LNCAP (cell line): ENCODE results near the gene ANTKMT.

Experiments used
- TF ChIP-seq, protein P1 (sequence below): fragments of 450-650 bp; IDR thresholded peaks from 2 replicates; pipeline ENCODE4 v1.5.1; 2017; ENCODE audit warnings: mild to moderate bottlenecking

ANTKMT gene

GRCh38 chr16:741986-742629, 21.2 kb downstream of the ANTKMT start:
- TF ChIP-seq, protein P1, sequence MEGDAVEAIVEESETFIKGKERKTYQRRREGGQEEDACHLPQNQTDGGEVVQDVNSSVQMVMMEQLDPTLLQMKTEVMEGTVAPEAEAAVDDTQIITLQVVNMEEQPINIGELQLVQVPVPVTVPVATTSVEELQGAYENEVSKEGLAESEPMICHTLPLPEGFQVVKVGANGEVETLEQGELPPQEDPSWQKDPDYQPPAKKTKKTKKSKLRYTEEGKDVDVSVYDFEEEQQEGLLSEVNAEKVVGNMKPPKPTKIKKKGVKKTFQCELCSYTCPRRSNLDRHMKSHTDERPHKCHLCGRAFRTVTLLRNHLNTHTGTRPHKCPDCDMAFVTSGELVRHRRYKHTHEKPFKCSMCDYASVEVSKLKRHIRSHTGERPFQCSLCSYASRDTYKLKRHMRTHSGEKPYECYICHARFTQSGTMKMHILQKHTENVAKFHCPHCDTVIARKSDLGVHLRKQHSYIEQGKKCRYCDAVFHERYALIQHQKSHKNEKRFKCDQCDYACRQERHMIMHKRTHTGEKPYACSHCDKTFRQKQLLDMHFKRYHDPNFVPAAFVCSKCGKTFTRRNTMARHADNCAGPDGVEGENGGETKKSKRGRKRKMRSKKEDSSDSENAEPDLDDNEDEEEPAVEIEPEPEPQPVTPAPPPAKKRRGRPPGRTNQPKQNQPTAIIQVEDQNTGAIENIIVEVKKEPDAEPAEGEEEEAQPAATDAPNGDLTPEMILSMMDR = no peak

DNA sequence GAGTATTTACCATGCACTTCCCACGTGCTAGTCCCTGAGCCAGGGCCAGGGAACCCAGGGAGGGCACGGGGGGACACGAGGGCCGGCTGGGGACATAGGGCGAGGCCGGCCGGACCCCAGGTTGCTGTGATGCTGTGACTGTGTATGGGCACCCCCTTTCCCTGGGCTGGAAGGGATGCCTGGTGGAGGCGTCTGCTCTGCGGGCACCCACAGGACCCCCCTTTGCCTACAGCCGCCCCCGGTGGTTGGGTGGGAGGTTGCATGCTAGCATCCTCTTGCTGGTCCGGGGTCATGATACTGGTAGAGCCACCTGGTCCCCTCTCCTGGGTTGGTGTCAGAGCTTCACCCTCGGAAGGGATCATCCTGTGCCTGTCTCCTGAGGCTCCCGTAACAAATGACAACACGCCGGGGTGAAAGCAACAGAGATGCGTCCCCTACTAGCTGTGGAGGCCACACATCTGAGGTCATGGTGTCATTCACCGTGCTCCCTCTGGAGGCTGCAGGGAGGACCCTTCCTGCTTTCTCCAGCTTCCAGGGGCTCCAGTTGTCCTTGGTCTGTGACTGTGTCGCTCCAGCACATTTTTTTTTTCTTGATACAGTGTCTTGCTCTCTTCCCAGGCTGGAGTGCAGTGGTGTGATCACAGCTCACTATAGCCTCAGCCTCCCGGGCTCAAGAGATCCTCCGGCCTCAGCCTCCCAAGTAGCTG, 23.0 kb downstream of the ANTKMT start:
- TF ChIP-seq, protein P1 = no peak

- TF ChIP-seq, protein P1 = no peak
Observed at GRCh38 chr16:745739-746138, 24.8 kb downstream of the ANTKMT start.

GRCh38 chr16:746637-747036, 25.7 kb downstream of the ANTKMT start:
- TF ChIP-seq, protein P1 = no peak

DNA sequence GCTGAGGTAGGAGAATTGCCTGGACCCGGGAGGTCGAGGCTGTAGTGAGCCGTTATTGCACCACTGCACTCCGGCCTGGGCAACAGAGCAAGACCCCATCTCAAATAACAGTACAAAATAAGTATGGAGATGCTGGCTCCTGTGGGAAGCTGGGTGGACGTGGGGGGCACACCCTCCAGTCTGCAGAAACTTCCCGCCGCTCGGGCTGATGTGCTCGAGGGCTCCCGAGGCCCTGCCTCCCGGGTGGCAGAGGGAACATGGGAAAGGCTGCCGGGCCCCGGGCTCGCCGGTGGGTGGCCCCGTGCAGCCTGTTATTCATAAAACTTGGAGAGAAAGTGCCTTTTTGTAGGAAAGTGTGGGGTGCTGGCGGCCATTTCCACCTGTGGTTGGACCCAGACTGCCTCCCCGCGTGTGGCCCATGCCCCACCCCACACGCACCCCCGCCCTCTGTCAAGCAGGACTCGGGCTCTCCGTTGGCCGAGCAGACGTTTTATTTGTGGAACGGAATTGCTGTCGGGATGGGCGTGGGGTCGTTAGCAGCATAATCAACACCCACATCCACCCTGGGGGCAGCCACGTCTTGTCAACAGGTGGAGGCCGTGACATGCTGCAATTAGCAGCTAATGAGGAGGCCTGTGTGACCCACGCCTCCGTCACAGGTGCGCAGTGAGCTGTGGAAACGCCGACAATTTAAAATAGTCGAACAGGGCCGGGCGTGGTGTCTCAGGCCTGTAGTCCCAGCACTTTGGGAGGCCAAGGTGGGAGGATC, 27.2 kb downstream of the ANTKMT start:
- TF ChIP-seq, protein P1 = no peak

DNA sequence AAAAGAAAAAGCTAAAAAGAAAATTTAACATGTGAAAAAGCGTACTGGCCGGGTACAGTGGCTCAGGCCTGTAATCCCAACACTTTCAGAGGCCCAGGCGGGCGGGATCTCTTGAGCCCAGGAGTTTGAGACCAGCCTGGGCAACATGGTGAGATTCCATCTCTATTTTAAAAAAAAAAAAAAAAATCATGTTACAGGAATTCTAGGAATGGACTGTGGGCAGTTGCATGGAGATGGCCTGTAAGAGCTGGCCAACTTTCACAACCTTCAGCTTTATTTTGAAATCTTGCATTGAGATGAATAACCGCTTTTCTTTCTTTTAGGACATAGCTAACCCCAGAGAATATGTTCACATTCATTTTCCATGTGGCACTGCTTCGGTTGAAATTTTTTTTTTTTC, 28.1 kb downstream of the ANTKMT start:
- TF ChIP-seq, protein P1 = no peak

DNA sequence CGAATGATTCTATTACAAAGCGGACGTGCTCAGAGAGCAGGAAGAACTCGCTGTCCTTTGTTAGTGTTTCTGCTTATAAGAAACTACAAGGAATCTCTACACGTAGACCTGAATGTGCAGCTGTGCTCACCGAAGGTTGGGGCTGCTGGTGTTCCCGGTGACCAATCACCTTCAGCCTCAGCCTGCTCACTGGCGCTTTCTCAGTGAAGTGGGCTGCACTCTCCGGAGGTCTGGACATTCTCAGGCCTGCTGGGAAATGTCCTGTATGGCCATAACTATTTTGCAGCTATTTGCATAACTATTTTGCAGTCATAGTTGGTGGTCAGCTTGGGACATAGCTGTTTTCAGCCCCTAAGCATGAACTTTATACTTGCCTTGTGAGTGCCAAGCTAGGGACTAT, 29.5 kb downstream of the ANTKMT start:
- TF ChIP-seq, protein P1 = no peak
